Activated naive CD4-positive, alpha-beta T cell (primary cell): ENCODE results near the gene ASPSCR1.
"Not testable (repeated sequence)": the region's sequence is repeated elsewhere in the genome, so short reads cannot be mapped to it uniquely, and the experiment has no call there.

Experiments
- DNase-seq, 4 experiments: peaks; one replicate each; lab custom pipeline; 2025; lab: John Stamatoyannopoulos, UW

Gene ASPSCR1

DNA sequence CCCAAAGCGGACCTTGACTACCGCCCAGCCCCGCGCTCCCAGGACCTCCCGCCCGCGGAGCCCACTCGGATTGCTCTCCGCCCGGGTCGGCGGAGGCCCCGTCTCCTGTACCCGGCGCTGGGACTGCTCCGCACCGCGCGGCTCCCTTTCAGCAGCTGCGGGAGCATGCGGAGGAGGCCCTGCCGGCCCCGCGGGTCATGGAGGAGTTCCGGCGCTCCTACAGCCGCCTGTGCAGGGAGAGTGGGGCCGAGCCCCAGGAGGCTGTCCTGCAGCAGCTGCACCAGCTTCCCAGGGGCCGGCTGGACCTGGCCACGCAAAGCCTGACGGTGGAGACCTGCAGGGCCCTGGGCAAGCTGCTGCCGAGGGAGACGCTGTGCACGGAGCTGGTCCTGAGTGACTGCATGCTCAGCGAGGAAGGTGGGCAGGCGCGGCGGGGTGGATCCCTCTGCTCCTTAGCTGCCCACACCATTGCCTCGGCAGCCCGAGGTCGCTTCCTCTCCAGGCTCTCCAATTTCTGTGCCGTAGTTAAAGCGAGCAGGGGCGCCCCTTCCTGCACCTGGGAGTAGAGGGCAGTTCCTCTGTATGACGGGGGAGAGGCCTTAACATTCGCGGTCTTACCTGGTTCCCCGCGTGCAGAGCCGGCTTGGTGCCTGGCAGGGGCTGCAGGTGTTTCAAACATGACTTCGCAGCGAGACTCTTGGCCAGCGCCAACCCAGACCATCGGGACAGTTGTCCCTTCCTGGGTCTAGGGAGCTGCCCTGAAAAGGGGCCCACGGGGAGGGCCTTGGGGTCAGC, 46.2 kb downstream of the ASPSCR1 start:
- no peak for DNase-seq

DNA sequence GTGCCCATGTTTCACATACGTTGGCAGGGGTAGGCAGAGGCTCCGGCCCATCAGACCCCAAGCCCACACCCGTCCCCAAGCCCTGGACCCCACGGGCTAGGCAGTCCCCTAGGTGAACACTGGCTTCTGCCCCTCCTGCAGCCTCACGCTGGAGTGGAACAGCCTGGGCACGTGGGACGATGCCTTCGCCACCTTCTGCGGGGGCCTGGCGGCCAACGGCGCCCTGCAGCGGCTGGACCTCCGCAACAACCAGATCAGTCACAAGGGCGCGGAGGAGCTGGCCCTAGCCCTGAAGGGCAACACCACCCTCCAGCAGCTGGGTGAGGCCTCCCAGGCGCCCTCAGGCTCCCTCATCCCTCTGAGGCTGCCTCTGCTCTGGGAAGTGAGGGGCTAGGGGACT, 47.4 kb downstream of the ASPSCR1 start:
- DNase-seq: no peak

DNA sequence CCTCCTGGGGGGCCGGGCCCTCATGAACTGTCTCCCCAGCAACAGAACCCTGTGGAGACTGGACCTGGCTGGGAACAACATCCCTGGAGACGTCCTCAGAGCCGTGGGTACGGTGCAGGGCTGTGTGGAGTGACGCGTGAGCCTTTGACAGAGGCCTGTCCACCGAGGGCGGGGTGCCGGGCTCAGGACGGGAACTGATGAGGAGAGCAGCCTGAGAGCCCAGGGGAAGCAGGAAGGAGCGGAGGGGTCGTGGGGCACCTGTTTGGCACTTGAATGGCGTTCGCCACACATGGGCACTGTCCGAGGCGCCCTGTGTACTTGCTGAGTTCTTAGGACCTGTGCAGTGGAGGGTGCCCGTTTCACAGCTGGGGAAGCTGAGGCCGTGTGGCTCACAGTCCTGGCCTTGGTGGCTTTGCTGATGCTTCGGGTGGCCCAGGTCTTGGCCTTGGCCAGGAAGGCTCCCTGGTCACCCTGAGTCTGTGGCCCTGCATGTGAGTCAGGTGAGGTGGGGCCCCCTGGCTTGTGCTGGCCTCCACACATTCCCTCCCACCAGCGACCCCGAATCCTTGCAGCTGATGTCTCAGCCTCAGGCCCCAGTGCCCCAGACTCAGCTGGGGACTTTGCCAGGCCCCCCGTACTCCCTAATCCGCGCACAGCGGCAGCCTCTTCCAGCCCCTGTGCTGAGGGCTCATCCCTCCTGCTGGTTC, 48.1 kb downstream of the ASPSCR1 start:
- no peak for DNase-seq

DNA sequence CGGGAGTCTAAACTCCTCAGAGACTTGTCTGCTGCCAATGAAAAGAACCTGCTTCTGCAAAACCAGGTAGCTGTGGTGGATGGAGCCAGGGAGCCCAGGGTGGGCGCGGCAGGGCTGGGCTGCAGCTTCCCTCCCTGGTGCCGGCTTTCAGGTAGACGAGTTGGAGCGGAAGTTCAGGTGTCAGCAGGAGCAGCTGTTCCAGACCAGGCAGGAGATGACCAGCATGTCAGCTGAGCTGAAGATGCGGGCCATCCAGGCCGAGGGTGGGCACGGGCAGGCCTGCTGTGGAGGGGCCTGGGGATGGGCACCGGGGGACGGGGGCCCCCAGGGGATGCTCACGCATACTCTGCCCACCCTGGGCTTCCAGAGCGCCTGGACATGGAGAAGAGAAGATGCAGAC, 50.8 kb downstream of the ASPSCR1 start:
- no peak for DNase-seq

DNA sequence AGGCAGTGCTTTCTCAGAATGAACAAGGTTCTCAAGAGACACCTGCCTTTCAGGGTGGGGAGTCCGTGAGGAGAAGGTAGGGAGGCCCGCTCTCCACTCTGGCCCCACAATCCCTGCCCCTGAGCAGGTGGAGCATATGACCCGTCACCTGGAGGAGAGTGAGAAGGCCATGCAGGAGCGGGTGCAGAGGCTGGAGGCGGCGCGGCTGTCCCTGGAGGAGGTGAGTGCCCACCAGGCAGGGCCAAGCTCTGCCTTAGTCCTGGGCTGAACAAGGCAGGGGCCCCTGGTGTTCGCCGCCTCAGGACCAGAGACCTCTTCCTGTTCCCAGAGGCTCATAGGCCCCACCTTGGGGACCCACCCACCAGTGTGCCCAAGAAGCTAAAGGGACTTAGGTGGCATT, 51.5 kb downstream of the ASPSCR1 start:
- no peak for DNase-seq

DNA sequence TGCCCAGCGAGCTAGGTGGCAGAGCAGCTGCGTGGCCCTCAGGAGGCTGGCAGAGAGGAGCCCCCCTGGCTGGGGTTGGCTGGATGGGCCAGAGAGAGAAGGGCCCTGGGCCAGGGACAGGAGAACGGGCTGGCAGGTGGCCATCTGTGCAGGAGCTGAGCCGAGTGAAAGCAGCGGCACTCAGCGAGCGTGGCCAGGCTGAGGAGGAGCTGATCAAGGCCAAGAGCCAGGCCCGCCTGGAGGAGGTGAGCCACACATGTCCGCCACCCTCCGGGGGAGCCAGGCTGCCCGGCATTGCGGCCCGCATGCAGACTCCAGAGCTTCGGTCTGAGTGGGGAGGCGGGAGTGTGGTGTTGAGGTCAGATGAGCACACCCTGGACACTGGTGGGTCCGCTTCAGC, 52.0 kb downstream of the ASPSCR1 start:
- no peak for DNase-seq

DNA sequence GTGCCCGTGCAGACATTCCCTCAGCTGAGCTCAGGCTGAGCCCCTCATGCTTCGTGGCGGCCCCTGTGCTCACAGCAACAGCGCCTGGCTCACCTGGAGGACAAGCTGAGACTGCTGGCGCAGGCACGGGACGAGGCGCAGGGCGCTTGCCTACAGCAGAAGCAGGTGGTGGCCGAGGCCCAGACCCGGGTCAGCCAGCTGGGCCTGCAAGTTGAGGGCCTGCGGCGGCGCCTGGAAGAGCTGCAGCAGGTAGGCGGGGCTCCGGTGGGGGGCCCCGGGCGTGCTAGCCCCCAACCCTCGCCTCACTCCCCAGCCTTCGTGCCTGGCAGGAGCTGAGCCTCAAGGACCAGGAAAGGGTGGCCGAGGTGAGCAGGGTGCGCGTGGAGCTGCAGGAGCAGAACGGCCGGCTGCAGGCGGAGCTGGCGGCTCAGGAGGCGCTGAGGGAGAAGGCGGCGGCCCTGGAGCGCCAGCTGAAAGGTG, 52.6 kb downstream of the ASPSCR1 start:
- DNase-seq: no peak

DNA sequence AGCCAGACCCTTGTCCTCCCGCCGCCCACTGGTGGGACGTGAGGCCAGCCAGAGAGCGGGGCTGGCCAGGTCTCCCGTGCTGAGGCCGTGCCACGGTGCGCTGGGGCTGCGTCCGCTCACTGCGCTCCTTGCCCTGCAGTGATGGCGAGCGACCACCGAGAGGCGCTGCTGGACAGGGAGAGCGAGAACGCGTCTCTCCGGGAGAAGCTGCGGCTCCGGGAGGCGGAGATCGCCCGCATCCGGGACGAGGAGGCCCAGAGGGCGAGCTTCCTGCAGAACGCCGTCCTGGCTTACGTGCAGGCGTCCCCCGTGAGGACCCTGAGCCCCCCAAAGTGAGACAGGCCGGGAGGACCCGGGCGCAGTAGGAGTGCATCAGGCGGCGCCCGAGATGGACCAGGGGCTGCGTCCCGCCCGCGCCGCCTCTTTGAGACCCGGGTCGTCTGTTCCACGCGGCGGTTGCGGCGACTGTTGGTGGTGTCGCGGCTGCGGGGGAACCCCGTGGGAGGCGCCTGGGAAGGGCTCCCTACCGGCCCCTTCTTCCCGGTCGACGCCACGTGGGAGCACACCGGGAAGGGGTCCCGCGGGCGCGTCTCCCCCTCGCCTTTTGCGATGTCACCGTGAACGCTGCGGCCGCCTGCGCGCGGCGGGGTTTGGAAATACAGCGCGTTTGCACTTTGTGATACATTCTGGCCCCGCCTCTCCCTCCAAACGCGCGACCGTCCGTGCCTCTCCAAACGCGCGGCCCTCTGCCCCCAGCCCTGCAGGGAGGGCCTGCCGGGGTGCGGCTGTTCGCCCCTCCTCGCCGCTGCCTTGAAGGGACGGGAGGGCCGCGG, 53.3 kb downstream of the ASPSCR1 start:
- peak; percentile 46 to 77 (median 71) for DNase-seq

DNA sequence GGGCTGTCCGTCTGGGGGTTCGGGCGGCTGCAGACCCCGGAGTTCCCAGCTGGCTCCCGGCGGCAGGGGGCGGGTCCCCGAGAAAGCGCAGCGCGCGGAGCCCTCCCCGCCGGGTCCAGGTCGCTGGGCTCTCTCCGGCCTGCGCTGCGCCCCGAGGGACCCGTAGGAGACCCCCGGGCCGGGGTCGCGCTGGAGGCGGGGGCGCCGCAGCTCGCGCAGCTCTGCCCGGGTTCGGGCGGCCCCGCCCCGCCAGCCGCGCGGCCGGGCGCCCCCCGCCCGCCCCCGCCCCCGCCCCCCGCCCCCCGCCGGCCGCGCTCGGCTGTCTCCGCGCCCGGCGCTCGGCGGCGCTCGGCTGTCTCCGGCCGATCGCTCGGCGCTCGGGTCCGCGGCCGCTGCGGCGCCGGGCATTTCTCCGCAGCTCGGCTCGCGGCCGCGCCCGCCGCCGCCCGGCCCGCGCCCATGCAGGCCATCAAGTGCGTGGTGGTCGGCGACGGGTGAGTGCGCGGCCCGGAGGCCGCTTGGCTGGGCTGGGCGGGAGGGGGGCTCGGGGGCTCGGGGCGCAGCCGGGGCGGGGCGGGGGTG, 54.0 kb downstream of the ASPSCR1 start, which contains the start of gene RAC3:
Gene RAC3 (plus strand): TSS at position 376 of the 582 bp plus-strand sequence. CDS start 84 bp downstream, at position 460.
- no peak for DNase-seq

DNA sequence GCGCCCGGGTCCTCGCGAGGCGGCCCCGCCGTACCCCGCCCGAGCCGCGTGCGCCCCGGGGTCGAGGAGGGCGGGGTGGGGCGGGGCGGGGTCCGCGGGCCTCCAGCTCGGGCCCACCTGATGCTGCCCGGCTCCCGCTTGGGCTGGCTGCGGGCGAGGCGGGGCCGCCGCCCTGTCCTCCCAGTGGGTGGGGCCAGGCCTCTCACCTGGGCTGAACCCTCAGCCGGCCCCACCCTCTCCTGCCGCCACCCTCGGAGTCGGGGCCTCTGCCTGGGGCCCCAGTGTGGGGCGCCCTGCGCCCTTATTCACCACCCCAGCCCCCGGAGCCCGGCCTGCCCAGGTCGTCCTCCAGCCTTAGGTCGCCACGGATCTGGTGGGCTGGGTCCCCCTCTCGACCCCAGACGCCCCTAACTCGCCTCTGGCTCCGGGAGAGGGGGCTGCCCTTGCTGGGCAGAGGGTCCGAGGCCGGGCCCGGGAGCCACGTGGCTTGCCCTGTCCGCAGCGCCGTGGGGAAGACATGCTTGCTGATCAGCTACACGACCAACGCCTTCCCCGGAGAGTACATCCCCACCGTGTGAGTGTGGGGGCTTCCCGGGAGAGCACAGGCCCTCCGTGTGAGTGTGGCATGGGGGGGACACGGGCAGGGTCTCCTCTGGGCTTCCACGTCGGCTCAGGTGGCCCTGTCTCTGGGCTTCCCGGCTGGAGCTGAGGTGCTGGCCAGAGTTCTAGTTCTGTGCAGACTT, 54.6 kb downstream of the ASPSCR1 start:
- DNase-seq: peak in 1 of 4 experiments; percentile 19

DNA sequence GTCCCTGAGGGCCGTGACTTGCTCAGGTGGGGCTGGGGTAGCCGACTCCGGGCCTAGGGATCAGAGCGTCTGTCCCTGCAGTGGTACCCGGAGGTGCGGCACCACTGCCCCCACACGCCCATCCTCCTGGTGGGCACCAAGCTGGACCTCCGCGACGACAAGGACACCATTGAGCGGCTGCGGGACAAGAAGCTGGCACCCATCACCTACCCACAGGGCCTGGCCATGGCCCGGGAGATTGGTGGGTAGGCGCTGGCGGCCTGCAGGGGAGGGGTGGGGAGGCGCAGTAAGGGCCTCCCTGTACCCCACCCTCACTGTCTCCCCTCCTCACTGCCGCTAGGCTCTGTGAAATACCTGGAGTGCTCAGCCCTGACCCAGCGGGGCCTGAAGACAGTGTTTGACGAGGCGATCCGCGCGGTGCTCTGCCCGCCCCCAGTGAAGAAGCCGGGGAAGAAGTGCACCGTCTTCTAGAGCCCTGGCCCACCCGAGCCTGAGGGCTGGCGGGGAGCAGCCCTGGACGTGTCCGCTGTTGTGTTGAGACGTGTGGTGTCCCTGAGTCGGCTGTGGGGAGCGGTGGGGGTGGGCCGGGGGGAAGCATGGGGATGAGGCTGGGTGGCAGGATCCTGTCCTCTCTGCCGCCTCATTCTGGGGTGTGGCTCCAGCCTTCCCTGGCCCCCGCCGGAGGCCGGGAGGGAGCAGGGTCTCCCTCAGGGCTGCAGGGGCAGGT, 56.1 kb downstream of the ASPSCR1 start:
- DNase-seq: no peak

DNA sequence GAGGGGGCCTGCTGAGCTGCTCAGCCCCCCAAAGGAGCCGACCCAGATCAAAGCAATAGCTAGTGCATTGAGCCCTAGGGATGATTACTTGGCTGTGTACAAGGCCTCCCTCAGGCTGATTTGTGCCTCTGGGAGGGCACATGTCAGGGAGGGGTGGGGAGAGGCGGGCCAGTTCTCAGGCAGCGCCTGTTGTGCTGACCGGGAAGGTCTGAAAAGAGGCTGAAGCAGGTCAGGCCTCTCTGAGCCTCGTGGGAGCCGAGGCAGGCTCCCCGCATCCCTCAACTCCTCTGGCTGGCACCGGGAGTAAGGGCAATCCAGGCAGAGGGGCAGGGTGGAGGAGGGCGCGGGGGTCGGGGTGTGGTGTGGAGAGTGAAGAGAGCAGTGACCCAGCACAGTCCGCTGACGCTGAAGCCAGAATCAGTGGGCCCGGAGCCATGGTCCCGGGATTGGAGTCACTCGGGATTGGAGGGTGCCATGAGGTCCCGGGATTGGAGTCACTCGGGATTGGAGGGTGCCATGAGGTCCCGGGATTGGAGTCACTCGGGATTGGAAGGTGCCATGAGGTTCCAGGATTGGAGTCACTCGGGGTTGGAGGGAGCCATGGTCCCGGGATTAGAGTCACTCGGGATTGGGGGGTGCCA, 57.1 kb downstream of the ASPSCR1 start:
- DNase-seq: no peak

DNA sequence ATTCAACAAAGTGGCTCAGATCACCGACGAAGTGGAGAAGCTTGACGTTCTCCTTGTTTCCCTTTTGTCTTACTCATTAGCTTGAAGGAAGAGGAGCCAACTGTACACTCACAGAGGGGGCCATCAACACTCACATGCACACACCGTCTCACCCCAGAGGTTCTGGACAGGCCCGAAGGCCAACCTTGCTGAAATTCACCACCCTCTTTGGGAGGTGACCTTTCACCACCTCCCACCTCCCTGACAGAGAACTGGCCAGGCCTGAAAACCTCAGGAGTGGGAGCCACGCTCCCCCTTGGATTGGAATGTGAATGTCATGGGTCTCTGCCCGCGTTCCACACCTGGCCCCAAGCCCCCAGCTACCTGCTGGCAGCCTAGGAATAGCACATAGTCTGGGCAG, 58.1 kb downstream of the ASPSCR1 start:
- DNase-seq: no peak

DNA sequence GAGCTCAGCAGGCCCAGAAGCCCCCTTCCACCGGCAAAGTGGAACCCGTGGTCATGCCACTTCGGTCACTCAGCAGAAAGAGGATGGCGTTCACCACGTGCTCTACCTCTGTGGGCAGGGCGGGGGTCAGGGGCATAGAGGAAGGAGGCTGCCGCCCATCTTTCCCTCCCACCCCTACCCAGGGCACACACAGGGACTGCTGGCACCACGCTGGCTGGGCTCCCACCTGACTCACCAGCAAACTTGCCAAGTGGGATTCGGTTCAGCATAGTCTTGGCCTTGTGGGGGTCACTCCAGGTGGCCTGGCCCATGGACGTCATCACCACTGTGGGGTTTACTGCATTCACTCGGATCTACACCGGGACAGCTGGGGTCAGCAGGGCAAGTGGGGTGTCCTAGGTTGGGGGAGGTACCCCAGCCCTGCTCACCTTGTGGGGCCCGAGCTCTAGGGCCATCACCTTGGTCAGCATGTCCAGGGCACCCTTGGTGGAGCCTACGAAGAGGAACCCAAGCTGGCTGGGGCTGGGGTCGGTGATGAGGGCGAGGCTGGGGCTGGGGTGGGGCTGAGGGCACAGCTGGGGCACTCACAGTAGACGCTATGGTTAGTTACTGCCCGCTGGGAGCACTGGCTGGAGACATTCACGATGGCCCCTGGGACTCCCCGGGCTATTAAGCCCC, 58.7 kb downstream of the ASPSCR1 start:
- DNase-seq: no peak

DNA sequence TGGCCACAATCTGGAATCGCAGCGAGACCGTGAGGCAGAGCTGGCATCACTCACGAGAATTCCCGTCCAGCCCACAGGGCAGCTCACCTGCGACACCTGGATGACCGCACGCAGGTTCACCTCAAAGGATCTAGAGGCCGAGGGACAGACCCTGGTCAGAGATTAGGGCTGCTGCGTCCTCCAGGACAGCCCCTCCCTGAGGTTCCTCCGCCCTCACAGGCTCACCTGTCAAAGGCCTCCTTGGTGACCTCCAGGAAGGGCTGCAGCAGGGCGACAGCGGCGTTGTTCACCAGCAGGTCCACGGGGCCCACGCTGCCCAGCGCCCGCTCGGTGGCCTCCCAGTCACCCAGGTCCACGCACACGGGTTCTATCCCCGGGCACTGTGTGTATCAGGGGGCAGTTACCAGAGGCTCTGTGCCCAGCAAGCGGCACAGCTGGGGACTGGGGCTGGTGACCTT, 59.2 kb downstream of the ASPSCR1 start:
- no peak for DNase-seq

DNA sequence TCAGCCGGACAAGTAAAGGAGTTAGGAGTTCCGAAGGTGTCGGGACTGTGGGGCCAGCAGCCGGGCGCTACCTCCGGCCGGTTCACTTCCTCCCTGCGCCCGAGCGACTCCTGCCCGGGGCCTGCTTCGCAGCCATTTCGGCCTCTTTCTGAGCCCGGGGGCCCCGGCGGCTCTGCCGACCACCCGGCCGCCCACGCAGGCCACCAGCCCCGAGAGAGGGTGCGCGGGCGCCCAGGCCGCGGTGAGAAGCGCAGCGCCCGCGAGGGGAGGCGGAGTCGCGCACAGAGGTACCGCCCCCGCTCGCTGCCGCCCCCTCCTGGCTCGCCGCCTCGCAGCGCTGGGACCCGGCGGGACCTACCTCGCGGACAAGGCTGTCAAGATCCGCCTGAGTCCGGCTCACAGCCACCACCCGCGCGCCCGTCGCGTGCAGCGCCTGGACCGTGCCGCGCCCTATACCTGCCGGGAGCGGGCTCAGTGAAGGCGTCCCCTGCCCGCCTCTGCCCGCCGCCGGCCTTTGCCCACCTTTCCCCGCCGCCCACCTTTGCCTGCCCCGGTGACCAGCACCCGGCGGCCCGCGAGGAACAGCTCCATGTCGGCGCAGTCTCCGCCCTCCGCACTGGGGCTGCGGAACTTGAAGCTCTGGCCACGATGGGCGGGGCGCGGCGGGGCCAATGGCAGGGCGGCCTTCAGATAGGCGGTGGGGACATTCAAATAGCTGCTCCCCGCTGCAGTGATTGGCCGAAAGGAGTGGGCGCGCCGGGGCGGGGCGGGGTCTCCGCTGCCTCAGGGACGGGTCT, 59.9 kb downstream of the ASPSCR1 start, which contains the start of gene DCXR:
Gene DCXR (minus strand): TSS at position 606 of the 797 bp plus-strand sequence. CDS start 15 bp downstream, at position 591.
- peak; percentile 72 to 92 (median 86) for DNase-seq

DNA sequence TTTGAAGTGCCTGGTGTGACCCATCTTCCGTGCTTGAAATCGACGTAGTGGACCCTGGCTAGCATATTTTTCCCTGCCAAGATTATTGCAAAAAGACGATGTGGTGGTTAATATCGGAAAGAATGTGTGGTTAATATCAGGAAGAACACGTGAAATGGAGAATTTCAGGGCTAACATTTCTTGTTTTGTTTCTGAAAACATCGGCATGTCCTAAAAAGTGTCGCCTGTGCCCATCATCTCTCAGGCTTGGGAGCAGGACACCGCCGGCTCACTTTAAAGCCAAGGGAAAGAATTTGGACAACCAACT, 60.4 kb downstream of the ASPSCR1 start:
- DNase-seq: no peak

DNA sequence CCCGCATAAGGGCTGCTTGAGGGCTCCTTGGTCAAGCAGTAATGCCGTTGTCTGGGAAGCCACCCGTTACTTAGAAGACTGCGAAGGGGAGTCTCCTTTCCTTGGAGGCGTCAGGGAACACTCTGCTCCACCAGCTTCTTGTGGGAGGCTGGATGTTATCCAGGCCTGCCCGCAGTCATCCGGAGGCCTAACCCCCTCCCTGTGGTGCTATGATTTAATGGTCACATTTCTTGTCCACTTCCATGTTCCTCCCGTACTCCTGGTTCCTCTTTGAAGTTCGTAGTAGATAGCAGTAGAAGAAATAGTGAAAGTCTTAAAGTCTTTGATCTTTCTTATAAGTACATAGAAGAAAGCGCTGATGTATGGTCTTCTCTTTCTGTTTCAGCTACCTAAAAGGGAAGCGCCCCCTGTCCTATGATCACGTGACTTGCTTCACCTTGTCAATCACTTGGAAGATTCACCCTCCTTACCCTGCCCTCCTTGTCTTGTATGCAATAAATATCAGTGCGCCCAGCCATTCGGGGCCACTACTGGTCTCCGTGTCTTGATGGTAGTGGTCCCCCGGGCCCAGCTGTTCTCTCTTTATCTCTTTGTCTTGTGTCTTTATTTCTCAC, 61.5 kb downstream of the ASPSCR1 start:
- DNase-seq: not testable (repeated sequence)
